ENCODE data around the gene PRKRA. TPM values are rescaled to one million over a fixed set of nuclear protein-coding genes. Genes with fewer than 3 reads are reported as not detected.
A peak's percentile ranks its signal among the peaks of the same experiment; 100 is the strongest.

Gene PRKRA
- total and polyA plus RNA-seq, 9 of the 15 experiments (the other 6 are each of a cell fraction or from before 2014, with no cell fraction given) = 14.1 to 78.1 (median 52.3) TPM

GRCh38 chr2:178419123-178419522 lies 31.9 kb downstream of the PRKRA start (continued):
- TF ChIP-seq REST (IDR thresholded peaks at IDR 0.05; ENCODE audit: borderline replicate concordance) = peak; percentile 32; the same call in 1 of the 2 replicates
- TF ChIP-seq REST (CRISPR knock-in tag; IDR thresholded peaks at IDR 0.05; ENCODE audit: low read depth) = no peak
- no peak for TF ChIP-seq ZC3H11A (IDR thresholded peaks at IDR 0.05; ENCODE audit: low read depth, low read length)
- no peak for TF ChIP-seq E2F8 (IDR thresholded peaks at IDR 0.05; ENCODE audit: low read depth, partially characterized antibody)
- peak; percentile 25; the same call in 1 of the 2 replicates for TF ChIP-seq DEAF1 (CRISPR knock-in tag; IDR thresholded peaks at IDR 0.05)

All from K562 (cell line).